ENCODE data around the gene KIF23. TPM values are rescaled to one million over a fixed set of nuclear protein-coding genes. Genes with fewer than 3 reads are reported as not detected.

The KIF23 gene
- total RNA-seq, 1 experiment from 2014 or later: 83.7 TPM

DNA sequence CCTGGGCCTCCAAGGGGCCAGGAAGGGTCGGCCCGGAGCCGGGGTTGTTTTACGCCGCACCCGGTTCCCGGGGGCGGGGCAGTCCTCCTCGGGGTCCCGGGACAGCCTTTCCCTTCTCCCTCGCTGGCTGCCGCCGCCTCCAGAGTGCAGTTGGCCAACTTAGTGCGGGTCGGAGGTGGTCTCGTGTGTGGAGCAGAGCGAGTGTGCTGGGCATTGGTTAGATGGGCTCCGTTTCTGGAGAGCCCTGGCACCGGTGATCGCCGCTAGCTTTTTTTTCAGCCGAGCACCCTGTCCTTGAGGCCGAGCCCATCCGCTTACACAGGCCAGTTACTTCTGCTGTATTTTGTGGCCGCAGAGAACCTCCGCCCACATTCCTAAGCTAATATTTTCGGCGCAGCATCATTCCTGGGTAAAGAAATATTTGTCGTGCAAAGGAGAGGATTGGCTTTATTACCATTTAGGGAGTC, 585 bp downstream of the KIF23 start:
- peaks cover 60% of the 10 kb centered on the region for H3K79me2 ChIP-seq (ENCODE audit: insufficient read depth, low read length)

More for the DNA sequence above, 585 bp downstream of the KIF23 start:
- peak overlapping the region; percentile 81 for H3K4me2 ChIP-seq (ENCODE audit: low read length)
- H2AFZ ChIP-seq (ENCODE audit: low read depth, low read length, poor library complexity, severe bottlenecking): no peak overlapping the region
- H3K4me3 ChIP-seq (replicated peaks in 1 of 2; ENCODE audit: low read depth in 1 of 2, low read length in 2 of 2): peak overlapping the region; percentile 89 to 92
- peak overlapping the region; percentile 83 for H3K27ac ChIP-seq (ENCODE audit: low read depth, low read length)
- H3K9ac ChIP-seq (ENCODE audit: low read length): peak overlapping the region; percentile 94
- peaks cover 0 to 26% of the 10 kb centered on the region in 2 experiments; a peak in 3 of 4 replicates for H3K4me1 ChIP-seq (ENCODE audit: control insufficient read depth in 1 of 2, insufficient read depth in 2 of 2, low read length in 2 of 2)
- ATAC-seq: peak; percentile 54
- DNase-seq (ENCODE audit: low read depth, low spot score): peak; percentile 4
- peaks cover 15 to 25% of the 10 kb centered on the region in 2 experiments; a peak in 3 of 4 replicates for H3K36me3 ChIP-seq (ENCODE audit: control insufficient read depth in 1 of 2, insufficient read depth in 2 of 2, low read length in 2 of 2)
- no peaks in the 10 kb centered on the region for H3K9me3 ChIP-seq (ENCODE audit: control insufficient read depth in 1 of 2, insufficient read depth in 1 of 2, low read depth in 1 of 2, low read length in 2 of 2)
- CTCF ChIA-PET: interaction anchor here (1.0 to 1.5 kb wide), 2 partner anchors 20 to 356 kb away, joined by 4 read pairs; no protein-coding TSS in a partner anchor
- RAD21 ChIA-PET (ENCODE audit: low non-redundant PET in 1 of 2, low total read pairs in 2 of 2, uncharacterized antibody in 2 of 2, unreplicated experiment in 2 of 2): interaction anchor here in 1 of 2 experiments (0.6 kb wide), 1 partner anchor 383 kb away, joined by 3 read pairs; no protein-coding TSS in a partner anchor
- POLR2A ChIA-PET: interaction anchor here (1.0 to 1.6 kb wide), 3 partner anchors 9 to 38 kb away, joined by 3 to 5 read pairs (median 4); partner anchors contain the start of gene RPLP1
- BruUV-seq (replicated peaks): no TSS peak
- intact Hi-C loops (cut with micrococcal nuclease): no loop called here
- peak; percentile 67 for TF ChIP-seq ZFX (IDR thresholded peaks at IDR 0.05)
- TF ChIP-seq, protein P1, sequence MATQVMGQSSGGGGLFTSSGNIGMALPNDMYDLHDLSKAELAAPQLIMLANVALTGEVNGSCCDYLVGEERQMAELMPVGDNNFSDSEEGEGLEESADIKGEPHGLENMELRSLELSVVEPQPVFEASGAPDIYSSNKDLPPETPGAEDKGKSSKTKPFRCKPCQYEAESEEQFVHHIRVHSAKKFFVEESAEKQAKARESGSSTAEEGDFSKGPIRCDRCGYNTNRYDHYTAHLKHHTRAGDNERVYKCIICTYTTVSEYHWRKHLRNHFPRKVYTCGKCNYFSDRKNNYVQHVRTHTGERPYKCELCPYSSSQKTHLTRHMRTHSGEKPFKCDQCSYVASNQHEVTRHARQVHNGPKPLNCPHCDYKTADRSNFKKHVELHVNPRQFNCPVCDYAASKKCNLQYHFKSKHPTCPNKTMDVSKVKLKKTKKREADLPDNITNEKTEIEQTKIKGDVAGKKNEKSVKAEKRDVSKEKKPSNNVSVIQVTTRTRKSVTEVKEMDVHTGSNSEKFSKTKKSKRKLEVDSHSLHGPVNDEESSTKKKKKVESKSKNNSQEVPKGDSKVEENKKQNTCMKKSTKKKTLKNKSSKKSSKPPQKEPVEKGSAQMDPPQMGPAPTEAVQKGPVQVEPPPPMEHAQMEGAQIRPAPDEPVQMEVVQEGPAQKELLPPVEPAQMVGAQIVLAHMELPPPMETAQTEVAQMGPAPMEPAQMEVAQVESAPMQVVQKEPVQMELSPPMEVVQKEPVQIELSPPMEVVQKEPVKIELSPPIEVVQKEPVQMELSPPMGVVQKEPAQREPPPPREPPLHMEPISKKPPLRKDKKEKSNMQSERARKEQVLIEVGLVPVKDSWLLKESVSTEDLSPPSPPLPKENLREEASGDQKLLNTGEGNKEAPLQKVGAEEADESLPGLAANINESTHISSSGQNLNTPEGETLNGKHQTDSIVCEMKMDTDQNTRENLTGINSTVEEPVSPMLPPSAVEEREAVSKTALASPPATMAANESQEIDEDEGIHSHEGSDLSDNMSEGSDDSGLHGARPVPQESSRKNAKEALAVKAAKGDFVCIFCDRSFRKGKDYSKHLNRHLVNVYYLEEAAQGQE (IDR thresholded peaks at IDR 0.05; ENCODE audit: low read depth): no peak
- H4K20me1 ChIP-seq (ENCODE audit: insufficient read depth): no peaks in the 10 kb centered on the region; the same call in 1 of the 2 replicates
- H3K9me2 ChIP-seq (ENCODE audit: insufficient read depth): no peaks in the 10 kb centered on the region
- no peaks in the 10 kb centered on the region for H3K27me3 ChIP-seq (ENCODE audit: insufficient read depth, low read length)

Data from HCT116 (cell line).